NCI-H526 (cell line): Measurements from ENCODE around the gene CD302.
"Not testable (repeated sequence)": the region's sequence is repeated elsewhere in the genome, so short reads cannot be mapped to it uniquely, and the experiment has no call there.

Experiments
- DNase-seq, 2 experiments: peaks; one replicate each; lab custom pipeline; 2025; lab: John Stamatoyannopoulos, UW

The CD302 gene

GRCh38 chr2:159793326-159793725 lies 4.7 kb downstream of the CD302 start:
- no peak for DNase-seq

GRCh38 chr2:159792599-159792998 lies 5.4 kb downstream of the CD302 start:
- DNase-seq, result no peak

- DNase-seq, result no peak
Measured at GRCh38 chr2:159792036-159792435, 6.0 kb downstream of the CD302 start.

GRCh38 chr2:159790323-159790722 lies 7.7 kb downstream of the CD302 start:
- DNase-seq, result no peak

GRCh38 chr2:159788253-159788652 lies 9.8 kb downstream of the CD302 start:
- no peak for DNase-seq

GRCh38 chr2:159787647-159788046 lies 10.4 kb downstream of the CD302 start:
- not testable (repeated sequence) for DNase-seq

- DNase-seq, result no peak
Measured at GRCh38 chr2:159786938-159787337, 11.1 kb downstream of the CD302 start.

- no peak for DNase-seq
Measured at GRCh38 chr2:159785195-159785594, 12.8 kb downstream of the CD302 start.

- not testable (repeated sequence) for DNase-seq
Measured at GRCh38 chr2:159784744-159785143, 13.3 kb downstream of the CD302 start.

GRCh38 chr2:159783556-159783955 lies 14.5 kb downstream of the CD302 start:
- DNase-seq, result no peak

- no peak for DNase-seq
Measured at GRCh38 chr2:159776321-159776720, 21.7 kb downstream of the CD302 start.

GRCh38 chr2:159775021-159775420 lies 23.0 kb downstream of the CD302 start:
- DNase-seq, result no peak

- DNase-seq, result peak in 1 of 2 experiments; percentile 25
Measured at GRCh38 chr2:159774370-159774990, 23.5 kb downstream of the CD302 start.

GRCh38 chr2:159773886-159774285 lies 24.1 kb downstream of the CD302 start:
- no peak for DNase-seq

- no peak for DNase-seq
Measured at GRCh38 chr2:159773426-159773825, 24.6 kb downstream of the CD302 start.

GRCh38 chr2:159769147-159769546 lies 28.9 kb downstream of the CD302 start:
- no peak for DNase-seq

- no peak for DNase-seq
Measured at GRCh38 chr2:159762075-159762474, 35.9 kb downstream of the CD302 start.

- no peak for DNase-seq
Measured at GRCh38 chr2:159760326-159760725, 37.7 kb downstream of the CD302 start.

GRCh38 chr2:159759577-159759976 lies 38.4 kb downstream of the CD302 start:
- no peak for DNase-seq

- DNase-seq, result no peak
Measured at GRCh38 chr2:159758686-159759085, 39.3 kb downstream of the CD302 start.

GRCh38 chr2:159758239-159758638 lies 39.8 kb downstream of the CD302 start:
- no peak for DNase-seq

GRCh38 chr2:159755788-159756187 lies 42.2 kb downstream of the CD302 start:
- peak in 1 of 2 experiments; percentile 19 for DNase-seq

GRCh38 chr2:159755014-159755413 lies 43.0 kb downstream of the CD302 start:
- DNase-seq, result no peak

GRCh38 chr2:159753797-159754196 lies 44.2 kb downstream of the CD302 start:
- no peak for DNase-seq
